ENCODE measurements around the gene RUVBL2. TPM values are rescaled to one million over a fixed set of nuclear protein-coding genes. Genes with fewer than 3 reads are reported as not detected.
A peak's percentile ranks its signal among the peaks of the same experiment; 100 is the strongest.

Gene RUVBL2
- polyA plus RNA-seq, 4 donors: 86.0 to 106 (median 95.6) TPM

DNA sequence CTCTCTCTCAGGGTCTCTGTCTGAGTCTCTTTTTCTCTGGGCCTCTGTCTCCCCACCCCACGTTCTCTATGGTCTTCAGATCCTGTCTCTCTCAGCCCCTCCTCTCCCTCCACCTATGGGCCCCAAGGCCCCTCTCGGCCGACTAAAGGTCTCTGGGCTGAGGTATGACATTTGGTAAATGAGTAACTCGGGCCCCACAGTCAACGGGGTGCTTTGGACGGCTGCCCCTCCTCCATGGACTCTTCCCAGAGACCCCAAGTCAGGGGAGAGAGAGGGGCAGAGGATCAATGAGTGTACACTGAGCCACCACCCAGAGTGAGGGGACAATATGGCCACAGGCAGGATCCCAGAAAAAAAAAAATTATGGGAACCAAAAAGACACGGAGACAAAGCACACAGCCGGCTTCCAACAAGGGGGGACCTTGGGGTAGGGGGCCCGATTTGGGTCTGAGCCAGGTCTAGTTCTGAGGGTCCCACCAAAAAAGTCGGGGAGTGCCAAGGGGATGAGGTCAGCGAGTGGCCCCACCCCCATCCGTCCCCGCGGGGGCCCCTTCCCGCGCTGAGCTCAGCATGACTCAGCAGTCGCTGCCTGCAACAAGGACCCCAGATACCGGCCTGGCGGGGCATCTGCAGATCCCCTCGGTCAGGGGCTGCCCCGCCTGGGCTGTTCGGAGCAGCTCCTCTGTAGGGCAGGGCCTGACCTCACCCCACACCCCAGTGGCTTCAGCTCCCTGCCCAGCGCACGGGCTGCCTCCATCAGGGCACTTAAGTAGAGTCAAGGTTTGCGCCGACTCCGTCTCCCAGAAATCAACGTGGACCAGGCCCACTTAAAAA lies 30.1 kb upstream of the RUVBL2 start:
- no peak for DNase-seq (ENCODE audit: low read depth in 4 of 4, low spot score in 2 of 4)

DNA sequence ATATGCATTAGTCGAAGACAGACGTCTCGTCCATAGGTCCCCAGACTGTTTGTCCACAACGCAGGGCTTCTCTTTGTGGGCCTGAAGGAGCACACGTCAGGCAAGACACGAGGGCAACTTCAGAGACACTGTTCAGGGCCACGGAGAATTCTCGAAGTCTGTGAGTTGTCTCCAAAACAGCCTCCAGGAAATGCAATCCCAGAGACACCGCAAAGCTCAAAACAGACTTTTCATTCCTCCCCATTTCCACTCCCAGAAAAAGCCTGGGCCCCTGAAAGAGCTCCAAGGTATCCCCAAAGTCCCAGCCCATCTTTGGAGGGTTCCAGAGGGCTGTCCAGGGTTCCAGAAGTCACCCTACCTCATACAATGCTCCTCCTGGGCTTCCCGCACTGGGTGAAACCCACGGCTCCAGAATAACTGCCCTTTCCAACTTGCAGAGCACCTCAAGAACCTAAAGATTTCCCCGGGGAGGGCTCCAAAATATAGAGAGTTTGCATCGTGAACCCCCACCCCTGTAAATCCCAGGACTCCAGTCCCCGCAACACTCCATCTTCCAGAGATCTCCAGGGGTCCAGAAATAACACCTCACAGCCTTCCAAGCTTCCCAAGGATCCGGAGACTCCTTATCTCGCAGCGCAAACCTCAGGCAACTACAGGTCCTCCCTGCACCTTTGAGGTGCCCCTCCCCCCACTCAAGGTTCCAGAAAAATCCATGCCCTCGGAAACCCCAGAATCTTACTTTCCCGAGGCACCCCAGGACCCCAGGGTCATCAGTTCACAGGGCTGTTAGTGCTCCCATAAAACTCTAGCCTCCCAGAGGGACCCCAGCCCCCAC lies 29.3 kb upstream of the RUVBL2 start:
- DNase-seq (ENCODE audit: low read depth in 4 of 4, low spot score in 2 of 4): no peak

DNA sequence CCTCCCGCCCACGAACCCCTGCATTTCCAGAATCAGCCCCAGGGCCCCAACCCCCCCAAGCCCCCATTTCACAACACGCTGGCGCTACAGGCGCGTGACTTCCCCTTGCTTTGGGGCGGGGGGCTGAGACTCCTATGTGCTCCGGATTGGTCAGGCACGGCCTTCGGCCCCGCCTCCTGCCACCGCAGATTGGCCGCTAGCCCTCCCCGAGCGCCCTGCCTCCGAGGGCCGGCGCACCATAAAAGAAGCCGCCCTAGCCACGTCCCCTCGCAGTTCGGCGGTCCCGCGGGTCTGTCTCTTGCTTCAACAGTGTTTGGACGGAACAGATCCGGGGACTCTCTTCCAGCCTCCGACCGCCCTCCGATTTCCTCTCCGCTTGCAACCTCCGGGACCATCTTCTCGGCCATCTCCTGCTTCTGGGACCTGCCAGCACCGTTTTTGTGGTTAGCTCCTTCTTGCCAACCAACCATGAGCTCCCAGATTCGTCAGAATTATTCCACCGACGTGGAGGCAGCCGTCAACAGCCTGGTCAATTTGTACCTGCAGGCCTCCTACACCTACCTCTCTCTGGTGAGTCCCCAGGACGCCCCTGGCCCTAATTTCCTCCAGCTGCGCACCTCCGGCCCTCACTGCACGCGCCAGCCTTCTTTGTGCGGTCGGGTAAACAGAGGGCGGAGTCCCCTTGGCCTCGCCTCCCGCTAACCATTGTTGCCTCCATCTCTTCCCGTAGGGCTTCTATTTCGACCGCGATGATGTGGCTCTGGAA lies 28.5 kb upstream of the RUVBL2 start, which contains the start of gene FTL:
FTL (plus strand) TSS at position 270 of the 766 bp plus-strand sequence; CDS start at position 469, 199 bp downstream.
- DNase-seq (ENCODE audit: low read depth in 4 of 4, low spot score in 2 of 4): peak; percentile 81 to 91 (median 90)

DNA sequence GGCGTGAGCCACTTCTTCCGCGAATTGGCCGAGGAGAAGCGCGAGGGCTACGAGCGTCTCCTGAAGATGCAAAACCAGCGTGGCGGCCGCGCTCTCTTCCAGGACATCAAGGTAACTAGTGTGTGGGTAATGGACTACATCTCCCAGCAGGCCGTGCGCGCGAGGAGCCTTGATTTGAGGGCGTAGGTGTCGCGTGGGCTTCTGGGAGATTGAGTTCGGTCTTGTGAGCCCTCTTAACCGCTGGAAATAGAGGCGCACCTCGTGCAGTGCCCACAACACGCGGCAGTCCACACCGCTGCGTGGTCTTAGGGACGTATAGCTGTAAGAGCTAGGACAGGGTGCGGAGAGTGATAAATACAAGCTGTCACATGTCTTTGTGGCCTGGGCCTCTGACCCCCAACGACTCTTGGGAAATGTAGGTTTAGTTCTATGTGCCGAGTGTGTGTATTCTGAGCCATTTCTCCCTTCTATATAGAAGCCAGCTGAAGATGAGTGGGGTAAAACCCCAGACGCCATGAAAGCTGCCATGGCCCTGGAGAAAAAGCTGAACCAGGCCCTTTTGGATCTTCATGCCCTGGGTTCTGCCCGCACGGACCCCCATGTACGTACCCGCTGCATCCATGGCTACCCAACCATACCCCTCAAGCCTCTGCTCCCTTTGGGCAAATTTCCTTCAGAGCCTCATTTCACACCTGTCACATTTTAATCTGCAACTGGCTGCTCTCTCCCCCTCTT lies 27.7 kb upstream of the RUVBL2 start:
- peak; percentile 65 to 87 (median 80) for DNase-seq (ENCODE audit: low read depth in 4 of 4, low spot score in 2 of 4)

DNA sequence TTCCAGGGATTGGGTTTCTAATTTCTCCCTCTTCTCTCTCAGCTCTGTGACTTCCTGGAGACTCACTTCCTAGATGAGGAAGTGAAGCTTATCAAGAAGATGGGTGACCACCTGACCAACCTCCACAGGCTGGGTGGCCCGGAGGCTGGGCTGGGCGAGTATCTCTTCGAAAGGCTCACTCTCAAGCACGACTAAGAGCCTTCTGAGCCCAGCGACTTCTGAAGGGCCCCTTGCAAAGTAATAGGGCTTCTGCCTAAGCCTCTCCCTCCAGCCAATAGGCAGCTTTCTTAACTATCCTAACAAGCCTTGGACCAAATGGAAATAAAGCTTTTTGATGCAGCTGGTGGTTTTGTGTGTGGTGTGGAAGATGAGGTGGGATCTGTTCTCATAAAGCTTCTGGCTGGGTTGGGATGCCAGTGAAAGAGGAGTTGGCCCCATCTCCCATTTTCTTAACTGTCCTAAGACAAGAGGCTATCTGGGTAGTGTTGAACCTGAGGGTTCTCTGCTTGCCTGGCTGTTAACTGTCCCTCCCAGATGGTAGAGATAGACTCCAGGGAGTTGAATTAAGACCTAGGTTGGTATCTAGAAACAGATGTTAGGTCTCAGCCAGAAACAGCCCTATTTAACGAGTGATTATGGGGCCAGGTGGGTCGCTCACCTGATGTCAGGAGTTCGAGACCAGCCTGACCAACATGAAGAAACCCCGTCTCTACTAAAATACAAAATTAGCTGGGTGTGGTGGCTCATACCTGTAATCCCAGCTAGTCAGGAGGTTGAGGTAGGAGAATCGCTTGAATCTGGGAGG lies 26.9 kb upstream of the RUVBL2 start:
- no peak for DNase-seq (ENCODE audit: low read depth in 4 of 4, low spot score in 2 of 4)

DNA sequence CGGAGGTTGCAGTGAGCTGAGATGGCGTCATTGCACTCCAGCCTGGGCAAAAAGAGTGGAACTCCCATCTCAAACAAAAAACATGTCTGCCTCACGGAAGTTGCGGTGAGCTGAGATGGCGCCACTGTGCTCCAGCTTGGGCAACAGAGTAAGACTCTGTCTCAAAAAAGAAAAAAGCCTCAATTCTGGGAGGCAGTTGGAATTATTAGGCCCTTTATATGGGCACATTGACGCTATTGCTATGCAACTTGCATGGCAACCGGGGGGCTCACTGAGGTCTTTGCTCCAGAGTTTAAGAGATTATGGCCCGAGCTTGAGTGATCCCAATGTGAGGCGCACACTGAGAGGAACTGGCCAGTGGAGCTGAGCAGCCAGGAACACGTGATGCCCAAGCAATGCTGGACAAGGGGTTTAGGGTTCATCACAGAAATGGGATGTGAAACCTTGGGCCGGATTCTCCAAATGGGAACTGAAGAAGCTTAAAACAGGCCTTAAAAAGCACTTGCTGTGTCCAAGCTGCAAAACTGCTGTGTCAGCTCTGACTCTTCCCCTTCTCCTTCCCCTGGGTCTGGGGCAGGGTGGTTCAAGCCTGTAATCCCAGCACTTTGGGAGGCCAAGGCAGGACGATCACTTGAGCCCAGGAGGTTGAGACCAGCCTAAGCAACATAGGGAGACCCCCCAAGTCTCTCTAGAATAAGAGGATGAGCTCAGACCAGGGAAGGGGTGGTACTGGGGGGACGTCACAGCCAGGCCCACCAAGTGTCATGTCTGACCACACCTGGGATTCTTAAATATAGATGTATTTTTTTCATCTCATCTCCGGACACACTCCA lies 26.1 kb upstream of the RUVBL2 start:
- DNase-seq (ENCODE audit: low read depth in 4 of 4, low spot score in 2 of 4): no peak

DNA sequence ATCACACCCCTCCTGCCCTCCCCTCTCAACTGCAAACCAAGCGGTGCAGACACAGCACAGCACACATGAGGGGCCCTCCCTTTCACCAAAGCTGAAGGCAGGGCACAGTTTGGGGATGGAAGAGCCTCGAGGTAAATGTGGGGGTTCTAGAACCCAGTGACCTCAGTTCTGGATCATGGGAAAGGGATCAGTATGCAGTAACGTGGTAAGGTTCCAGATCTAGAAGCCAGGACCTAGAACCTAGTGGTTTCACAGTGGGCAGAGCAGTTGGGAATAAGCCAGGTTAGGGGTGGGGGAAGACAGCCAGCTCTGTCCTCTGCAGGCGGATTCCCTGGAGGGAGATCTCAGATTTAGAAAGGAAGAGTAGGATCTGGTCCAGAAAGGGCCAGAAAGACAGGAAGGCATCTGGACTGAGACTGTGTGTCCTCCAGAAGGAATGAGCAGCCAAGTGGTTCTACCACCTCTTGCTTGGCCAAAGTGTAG lies 25.5 kb upstream of the RUVBL2 start:
- DNase-seq (ENCODE audit: low read depth in 4 of 4, low spot score in 2 of 4): no peak

DNA sequence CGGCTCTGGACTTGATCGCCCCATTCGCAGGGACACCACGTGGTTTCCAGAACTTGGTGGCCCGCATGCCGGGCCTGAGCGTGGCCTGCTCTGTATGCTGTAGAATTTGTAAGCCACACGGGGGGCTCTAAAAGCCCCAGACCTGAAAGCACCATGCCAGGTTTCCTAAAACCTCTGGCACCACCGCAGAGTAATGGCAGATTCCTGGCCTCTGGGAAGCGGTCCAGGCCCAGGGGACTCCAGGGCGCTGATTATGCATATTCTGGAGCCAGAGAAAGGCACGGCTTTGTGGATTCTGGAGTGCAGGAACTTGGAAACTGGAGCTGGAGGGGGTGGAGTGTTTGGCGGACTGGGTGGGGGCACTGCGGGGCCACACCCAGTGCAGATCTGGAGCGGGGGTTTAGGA lies 24.9 kb upstream of the RUVBL2 start:
- DNase-seq (ENCODE audit: low read depth in 4 of 4, low spot score in 2 of 4): no peak

DNA sequence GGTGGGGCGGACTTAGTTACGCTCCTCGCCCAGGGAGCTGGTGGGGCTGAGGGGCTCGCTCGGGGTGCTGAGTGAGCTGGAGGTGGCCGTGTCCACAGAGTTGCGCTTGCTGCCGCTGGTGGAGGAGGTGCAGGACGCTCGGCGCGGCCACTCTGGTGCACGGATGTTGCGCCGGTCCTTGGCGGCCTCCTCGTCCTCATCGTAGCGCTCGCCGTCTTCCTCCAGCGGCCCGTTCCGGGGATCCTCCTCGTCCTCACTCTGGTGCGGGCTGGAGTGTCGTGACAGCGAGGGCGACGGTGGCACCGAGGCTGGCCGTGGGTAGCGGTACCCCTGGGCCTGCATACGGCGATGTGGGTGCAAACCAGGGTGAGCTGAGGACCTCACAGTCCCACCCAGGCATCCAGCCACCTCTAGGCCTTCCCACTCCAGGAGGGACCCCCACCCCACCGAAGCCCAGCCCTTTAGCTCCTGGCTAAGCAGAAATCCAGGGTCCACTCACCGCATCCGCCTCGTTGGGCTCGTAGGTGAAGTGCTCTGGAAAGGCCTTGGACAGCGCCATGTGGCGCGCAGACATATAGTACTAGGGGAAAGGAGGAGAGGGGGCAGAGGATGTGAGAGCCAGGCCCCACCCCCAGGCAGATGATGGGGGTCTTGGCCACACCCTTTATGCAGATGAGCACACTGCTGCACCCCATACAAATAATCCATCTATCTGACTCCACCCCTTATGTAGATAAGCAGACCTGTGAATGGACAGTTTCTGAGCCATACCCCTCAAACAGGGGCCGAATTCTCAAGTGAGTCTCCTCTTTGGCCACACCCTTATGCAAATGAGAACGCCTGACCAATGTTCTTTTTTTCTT lies 24.2 kb upstream of the RUVBL2 start:
- no peak for DNase-seq (ENCODE audit: low read depth in 4 of 4, low spot score in 2 of 4)

DNA sequence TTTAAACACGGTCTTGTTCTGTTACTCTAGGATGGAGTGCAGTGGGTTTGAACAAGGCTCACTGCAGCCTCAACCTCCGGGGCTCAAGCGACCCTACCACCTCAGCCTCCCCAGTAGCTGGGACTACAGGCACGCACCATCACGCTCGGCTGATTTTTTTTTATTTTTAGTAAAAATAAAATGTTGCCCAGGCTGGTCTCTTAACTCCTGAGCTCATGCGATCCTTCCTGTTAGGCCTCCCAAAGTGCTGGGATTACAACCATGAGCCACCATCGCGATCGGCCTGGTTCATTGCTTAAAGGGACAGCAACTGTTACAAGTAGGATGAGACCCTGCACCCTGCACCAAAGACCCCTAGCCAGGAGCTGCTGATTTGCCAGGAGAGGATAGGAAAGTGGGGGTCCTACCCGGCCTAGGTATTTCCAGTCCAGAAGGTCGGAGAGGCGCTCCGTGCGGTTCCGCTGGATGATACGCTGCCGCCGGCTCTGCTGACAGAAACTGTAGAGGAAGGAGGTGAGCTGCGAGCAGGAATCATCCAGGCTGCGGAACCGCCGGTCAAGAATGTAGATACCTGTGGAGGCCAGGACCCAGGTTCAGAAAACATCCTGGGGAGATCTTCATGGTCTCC lies 23.4 kb upstream of the RUVBL2 start:
- DNase-seq (ENCODE audit: low read depth in 4 of 4, low spot score in 2 of 4): no peak

DNA sequence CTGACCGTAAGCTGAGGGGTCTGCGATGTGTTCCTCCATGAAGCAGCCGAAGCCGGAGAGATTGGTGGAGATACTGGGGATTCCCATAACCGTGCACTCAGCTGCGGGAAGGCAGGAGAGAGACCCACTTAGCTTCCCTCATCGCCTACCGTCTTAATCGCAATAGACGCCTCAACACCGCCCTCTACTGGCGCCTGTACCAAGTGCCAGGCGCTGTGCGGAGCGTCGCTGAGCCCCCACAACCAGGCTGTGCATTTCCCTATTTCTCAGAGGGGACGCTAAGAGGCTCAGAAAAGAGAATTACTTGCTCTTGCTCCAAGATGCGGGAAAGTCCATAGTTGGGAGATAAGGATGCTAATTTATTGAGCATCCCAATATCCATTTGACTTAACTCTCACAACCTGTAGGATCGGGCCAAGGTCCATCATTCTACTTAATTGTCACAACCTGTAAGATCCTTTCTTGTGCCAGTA lies 22.7 kb upstream of the RUVBL2 start:
- DNase-seq (ENCODE audit: low read depth in 4 of 4, low spot score in 2 of 4): no peak

DNA sequence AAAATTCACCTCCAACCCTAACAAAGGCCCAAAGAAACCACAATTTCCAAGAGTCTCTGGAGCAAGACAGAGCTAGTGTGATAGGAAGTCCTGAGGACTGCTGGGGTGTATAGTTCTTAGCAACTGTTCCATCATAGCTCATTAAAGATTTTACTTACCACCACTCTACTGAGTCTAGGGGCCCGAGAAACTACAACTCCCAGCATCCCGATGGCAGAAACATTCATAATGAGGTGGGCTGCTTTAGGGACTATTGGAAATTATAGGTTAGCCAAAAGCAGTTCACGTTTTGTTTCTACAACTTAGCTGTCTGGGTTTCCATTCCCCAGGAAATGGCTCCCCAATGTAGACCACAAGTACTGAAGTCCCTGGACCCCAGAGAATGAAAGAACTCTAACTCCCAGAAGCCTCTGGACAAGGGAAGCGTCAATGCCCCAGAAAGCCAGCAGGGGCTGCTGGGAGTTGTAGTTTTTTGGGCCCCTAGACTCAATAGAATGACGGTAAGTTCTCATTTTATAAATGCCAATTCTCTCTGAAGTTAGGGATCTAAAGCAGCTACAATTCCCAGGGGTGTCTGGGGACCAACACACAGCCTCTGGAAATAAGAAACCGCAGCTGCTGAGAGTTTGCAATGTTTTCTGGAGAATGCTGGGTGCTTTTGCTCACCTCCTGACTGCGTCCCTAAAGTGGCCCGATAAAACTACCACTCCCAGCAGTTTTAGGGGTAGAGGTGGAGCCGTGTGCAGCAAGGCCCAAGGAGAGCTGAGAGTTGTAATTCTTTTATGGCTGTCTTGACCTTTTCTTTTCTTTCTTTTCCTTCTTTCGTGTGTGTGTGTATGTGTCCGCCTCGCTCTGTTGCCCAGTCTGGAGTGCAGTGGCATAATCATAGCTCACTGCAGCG lies 17.5 kb upstream of the RUVBL2 start:
- no peak for DNase-seq (ENCODE audit: low read depth in 4 of 4, low spot score in 2 of 4)

DNA sequence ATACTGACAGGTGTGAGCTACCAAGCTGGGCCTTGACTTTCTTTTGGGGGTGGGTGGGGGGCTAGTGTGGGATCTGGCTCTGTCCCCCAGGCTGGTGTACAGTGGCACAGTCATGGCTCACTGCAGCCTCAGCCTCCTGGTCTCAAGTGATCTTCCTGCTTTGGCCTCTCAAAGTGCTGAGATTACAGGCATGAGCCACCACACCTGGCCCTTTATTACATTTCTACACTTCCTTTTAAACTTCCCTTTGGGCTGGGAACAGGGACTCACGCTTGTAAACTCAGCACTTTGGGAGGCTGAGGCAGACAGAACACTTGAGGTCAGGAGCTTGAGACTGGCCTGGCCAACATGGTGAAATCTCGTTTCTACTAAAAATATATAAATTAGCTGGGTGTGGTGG lies 16.6 kb upstream of the RUVBL2 start:
- DNase-seq (ENCODE audit: low read depth in 4 of 4, low spot score in 2 of 4): no peak

DNA sequence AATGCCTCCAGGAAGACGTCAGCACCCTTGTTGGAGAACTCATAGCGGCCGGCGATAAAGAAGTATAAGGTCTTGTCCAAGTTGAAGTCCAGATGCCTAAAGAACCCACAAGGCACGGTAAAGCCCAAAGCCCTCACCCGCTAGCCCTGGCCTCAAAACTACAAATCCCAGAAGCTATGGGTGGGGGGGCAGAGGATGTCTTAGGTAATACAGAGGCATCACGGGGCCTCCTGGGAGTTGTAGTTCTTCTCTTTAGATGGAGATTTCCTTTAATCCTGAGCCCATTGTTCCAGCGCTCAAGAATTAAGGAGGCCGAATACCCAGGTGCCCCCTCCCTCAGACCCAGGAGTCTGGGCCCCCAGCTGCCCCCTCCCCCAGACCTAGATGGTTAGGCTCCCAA lies 11.4 kb upstream of the RUVBL2 start:
- no peak for DNase-seq (ENCODE audit: low read depth in 4 of 4, low spot score in 2 of 4)

DNA sequence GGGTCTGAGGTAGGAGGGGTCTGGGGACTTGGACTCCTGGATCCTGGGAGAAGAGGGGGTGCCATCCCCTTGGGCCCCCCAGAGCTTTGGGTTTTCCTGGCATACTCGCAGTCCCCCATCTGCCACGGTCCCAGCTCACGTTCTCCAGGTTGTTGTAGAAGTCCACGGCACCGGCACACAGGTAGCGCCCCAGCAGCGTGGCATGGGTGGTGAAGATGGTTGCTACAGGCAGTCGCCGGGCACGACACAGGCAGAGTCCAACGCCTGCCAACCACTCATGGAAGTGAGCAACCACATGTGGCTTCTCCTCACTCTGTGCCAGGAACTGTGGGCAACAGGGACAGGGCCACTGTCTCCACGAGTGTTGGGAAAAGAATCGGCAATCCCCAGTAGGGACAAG lies 8.0 kb upstream of the RUVBL2 start:
- DNase-seq (ENCODE audit: low read depth in 4 of 4, low spot score in 2 of 4): no peak

DNA sequence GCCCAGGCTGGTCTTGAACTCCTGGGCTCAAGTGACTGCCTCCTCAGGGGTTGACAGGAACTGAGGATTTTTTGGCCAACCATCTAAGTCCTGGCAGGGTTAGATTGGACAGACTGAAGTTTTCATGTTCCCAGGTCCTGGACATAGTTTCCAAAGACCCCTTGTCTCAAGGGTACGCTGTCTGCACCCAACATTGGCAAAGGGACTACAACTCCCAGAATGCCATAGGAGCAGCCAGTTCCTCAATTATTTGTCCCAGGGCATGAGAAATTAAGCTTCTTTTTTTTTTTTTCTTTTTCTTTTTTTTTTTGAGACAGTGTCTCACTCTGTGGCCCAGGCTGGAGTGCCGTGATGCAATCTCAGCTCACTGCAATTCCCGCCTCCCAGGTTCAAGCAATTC lies 7.5 kb upstream of the RUVBL2 start:
- no peak for DNase-seq (ENCODE audit: low read depth in 4 of 4, low spot score in 2 of 4)

Data from left renal cortex interstitium (tissue), 4 donors.